BLaER1 (cell line): Measurements from ENCODE around the gene MOB3A.

ENCODE experiments used
- H3K27ac ChIP-seq: shearing (Covaris generic); formaldehyde crosslinking; 2 replicates; pipeline ENCODE4 v1.8.1; 2022
- H3K27me3 ChIP-seq: shearing (Covaris generic); formaldehyde crosslinking; 2 replicates; pipeline ENCODE4 v1.8.1; 2022
- H3K36me3 ChIP-seq: shearing (Covaris generic); formaldehyde crosslinking; 2 replicates; pipeline ENCODE4 v1.8.1; 2022
- H3K4me1 ChIP-seq: shearing (Covaris generic); formaldehyde crosslinking; 2 replicates; pipeline ENCODE4 v1.8.1; 2022
- H3K4me2 ChIP-seq: shearing (Covaris generic); formaldehyde crosslinking; 2 replicates; pipeline ENCODE4 v1.8.1; 2022
- H3K4me3 ChIP-seq: shearing (Covaris generic); formaldehyde crosslinking; 2 replicates; pipeline ENCODE4 v1.8.1; 2022
- H3K9ac ChIP-seq: shearing (Covaris generic); formaldehyde crosslinking; 2 replicates; pipeline ENCODE4 v1.8.1; 2022
- H3K9me3 ChIP-seq: shearing (Covaris generic); formaldehyde crosslinking; 2 replicates; pipeline ENCODE4 v1.8.1; 2022
- H4K20me1 ChIP-seq: shearing (Covaris generic); formaldehyde crosslinking; 2 replicates; pipeline ENCODE4 v1.8.1; 2022
- Cebpa-rat ChIP-seq: shearing (Covaris generic); IDR thresholded peaks from 2 replicates; pipeline ENCODE4 v1.8.1; 2022

Gene MOB3A

GRCh38 chr19:2115911-2116426 is 19.8 kb upstream of the MOB3A start:
- H3K9me3 ChIP-seq: no peaks in the 10 kb centered on the region
- peaks cover 35% of the 10 kb centered on the region for H3K4me1 ChIP-seq
- peaks cover 100% of the 10 kb centered on the region for H4K20me1 ChIP-seq
- H3K4me2 ChIP-seq: no peak overlapping the region
- peaks cover 98% of the 10 kb centered on the region for H3K36me3 ChIP-seq
- H3K27ac ChIP-seq: no peak overlapping the region
- no peak overlapping the region for H3K9ac ChIP-seq
- H3K4me3 ChIP-seq: no peak overlapping the region
- TF ChIP-seq Cebpa-rat: no peak
- H3K27me3 ChIP-seq: no peaks in the 10 kb centered on the region

- TF ChIP-seq Cebpa-rat: no peak
- Histone ChIP-seq H3K4me3 (no peak overlapping the region), H4K20me1 (peaks cover 100% of the 10 kb centered on the region), H3K4me2 (no peak overlapping the region), H3K9ac (no peak overlapping the region), H3K27me3 (no peaks in the 10 kb centered on the region), H3K9me3 (no peaks in the 10 kb centered on the region), H3K36me3 (peaks cover 98% of the 10 kb centered on the region), H3K27ac (no peak overlapping the region), H3K4me1 (peaks cover 37% of the 10 kb centered on the region)
These were observed 19.2 kb upstream of the MOB3A start for GRCh38 chr19:2115324-2115723.

GRCh38 chr19:2114821-2115220 is 18.7 kb upstream of the MOB3A start:
- Histone ChIP-seq H3K4me1 (peaks cover 42% of the 10 kb centered on the region), H3K27me3 (no peaks in the 10 kb centered on the region), H3K4me3 (no peak overlapping the region), H4K20me1 (peaks cover 100% of the 10 kb centered on the region), H3K9ac (no peak overlapping the region), H3K27ac (no peak overlapping the region), H3K9me3 (no peaks in the 10 kb centered on the region), H3K4me2 (peak overlapping the region; percentile 57; the same call in 1 of the 2 replicates), H3K36me3 (peaks cover 98% of the 10 kb centered on the region)
- no peak for TF ChIP-seq Cebpa-rat

- Histone ChIP-seq H4K20me1 (peaks cover 100% of the 10 kb centered on the region), H3K4me1 (peaks cover 48% of the 10 kb centered on the region), H3K36me3 (peaks cover 98% of the 10 kb centered on the region), H3K27me3 (no peaks in the 10 kb centered on the region), H3K9ac (no peak overlapping the region), H3K9me3 (no peaks in the 10 kb centered on the region), H3K27ac (no peak overlapping the region), H3K4me2 (peak overlapping the region; percentile 57), H3K4me3 (no peak overlapping the region)
- TF ChIP-seq Cebpa-rat: no peak
These were observed 18.1 kb upstream of the MOB3A start for GRCh38 chr19:2114218-2114617.

GRCh38 chr19:2113439-2114211 is 17.5 kb upstream of the MOB3A start:
- H4K20me1 ChIP-seq: peaks cover 100% of the 10 kb centered on the region
- peaks cover 54% of the 10 kb centered on the region for H3K4me1 ChIP-seq
- no peak overlapping the region for H3K27ac ChIP-seq
- H3K27me3 ChIP-seq: no peaks in the 10 kb centered on the region
- no peak overlapping the region for H3K9ac ChIP-seq
- TF ChIP-seq Cebpa-rat: no peak
- H3K4me2 ChIP-seq: peak overlapping the region; percentile 57
- H3K36me3 ChIP-seq: peaks cover 98% of the 10 kb centered on the region
- no peaks in the 10 kb centered on the region for H3K9me3 ChIP-seq
- no peak overlapping the region for H3K4me3 ChIP-seq

- Histone ChIP-seq H3K27me3 (no peaks in the 10 kb centered on the region), H3K4me3 (no peak overlapping the region), H3K4me1 (peaks cover 63% of the 10 kb centered on the region), H3K27ac (no peak overlapping the region), H3K9ac (no peak overlapping the region), H3K4me2 (peak overlapping the region; percentile 48), H3K9me3 (no peaks in the 10 kb centered on the region), H3K36me3 (peaks cover 94% of the 10 kb centered on the region), H4K20me1 (peaks cover 100% of the 10 kb centered on the region)
- no peak for TF ChIP-seq Cebpa-rat
These were observed 16.6 kb upstream of the MOB3A start for GRCh38 chr19:2112516-2113320.

- no peak for TF ChIP-seq Cebpa-rat
These were observed 15.8 kb upstream of the MOB3A start for GRCh38 chr19:2111886-2112285.

GRCh38 chr19:2111425-2111824 is 15.3 kb upstream of the MOB3A start:
- no peaks in the 10 kb centered on the region for H3K27me3 ChIP-seq
- no peak overlapping the region for H3K9ac ChIP-seq
- H3K27ac ChIP-seq: no peak overlapping the region
- H4K20me1 ChIP-seq: peaks cover 100% of the 10 kb centered on the region
- H3K4me2 ChIP-seq: no peak overlapping the region
- peaks cover 76% of the 10 kb centered on the region for H3K4me1 ChIP-seq
- H3K9me3 ChIP-seq: peaks cover 1% of the 10 kb centered on the region; the same call in 1 of the 2 replicates
- H3K36me3 ChIP-seq: peaks cover 84% of the 10 kb centered on the region
- no peak overlapping the region for H3K4me3 ChIP-seq
- no peak for TF ChIP-seq Cebpa-rat

More at GRCh38 chr19:2111886-2112285, 15.8 kb upstream of the MOB3A start:
- peaks cover 100% of the 10 kb centered on the region for H4K20me1 ChIP-seq
- no peak overlapping the region for H3K4me2 ChIP-seq
- no peak overlapping the region for H3K9ac ChIP-seq
- H3K4me1 ChIP-seq: peaks cover 71% of the 10 kb centered on the region
- H3K27me3 ChIP-seq: no peaks in the 10 kb centered on the region
- H3K27ac ChIP-seq: no peak overlapping the region
- peaks cover 86% of the 10 kb centered on the region for H3K36me3 ChIP-seq
- H3K9me3 ChIP-seq: no peaks in the 10 kb centered on the region
- H3K4me3 ChIP-seq: no peak overlapping the region

GRCh38 chr19:2110822-2111221 is 14.7 kb upstream of the MOB3A start:
- peaks cover 82% of the 10 kb centered on the region for H3K4me1 ChIP-seq
- no peak for TF ChIP-seq Cebpa-rat

More at GRCh38 chr19:2110822-2111221, 14.7 kb upstream of the MOB3A start:
- peaks cover 7% of the 10 kb centered on the region for H3K9me3 ChIP-seq
- H3K36me3 ChIP-seq: peaks cover 84% of the 10 kb centered on the region
- H3K4me2 ChIP-seq: no peak overlapping the region
- H3K27ac ChIP-seq: no peak overlapping the region
- H3K4me3 ChIP-seq: no peak overlapping the region
- H3K27me3 ChIP-seq: no peaks in the 10 kb centered on the region
- peaks cover 99% of the 10 kb centered on the region for H4K20me1 ChIP-seq
- no peak overlapping the region for H3K9ac ChIP-seq
